H1 (cell line): Measurements from ENCODE around the gene DHDDS. TPM values are rescaled to one million over a fixed set of nuclear protein-coding genes. Genes with fewer than 3 reads are reported as not detected.
A peak's percentile ranks its signal among the peaks of the same experiment; 100 is the strongest.

Experiments
- CTCF ChIA-PET: fragments of 300-600 bp; sonication (Branson Sonifier 250); formaldehyde crosslinking; loops from one replicate; lab custom pipeline; 2021; ENCODE audit not compliant: partially characterized antibody; lab: Charles Lee
- POLR2A ChIA-PET: fragments of 300-600 bp; sonication (Branson Sonifier 250); formaldehyde crosslinking; loops from one replicate; lab custom pipeline; 2021; ENCODE audit warnings: inconsistent platforms; ENCODE audit not compliant: partially characterized antibody; lab: Charles Lee
- DNase-seq, 2 experiments: peaks; one replicate each; pipeline versions ENCODE4 v3.0.0 to v3.0.0-alpha.2; 2010 to 2022; ENCODE audit warnings: low spot score in 2 of 2, low read depth in 1 of 2, mixed read lengths in 1 of 2
- FAIRE-seq: peaks from 2 replicates; lab custom pipeline; 2011; peaks lifted over from hg19 to GRCh38; lab: Jason Lieb, UNC
- H2AFZ ChIP-seq: 2 replicates; pipeline ENCODE4 v1.8.1; 2012; ENCODE audit warnings: low read length, inconsistent platforms
- H2AK5ac ChIP-seq: 2 replicates; pipeline ENCODE4 v1.6.1; 2013; ENCODE audit warnings: low read depth, low read length
- H2BK120ac ChIP-seq: replicated peaks from 2 replicates; pipeline ENCODE3; 2013; ENCODE audit warnings: low read depth, low read length, inconsistent platforms
- H2BK12ac ChIP-seq: 2 replicates; pipeline ENCODE4 v1.6.1; 2013; ENCODE audit warnings: low read depth, low read length
- H2BK15ac ChIP-seq: 2 replicates; pipeline ENCODE4 v1.6.1; 2013; ENCODE audit warnings: low read length
- H2BK20ac ChIP-seq: 2 replicates; pipeline ENCODE4 v1.6.1; 2013; ENCODE audit warnings: low read length
- H2BK5ac ChIP-seq: 2 replicates; pipeline ENCODE4 v1.6.1; 2013; ENCODE audit warnings: low read depth, low read length
- H3K14ac ChIP-seq: 2 replicates; pipeline ENCODE4 v1.6.1; 2013; ENCODE audit warnings: inconsistent platforms; ENCODE audit not compliant: insufficient read length
- H3K18ac ChIP-seq: 2 replicates; pipeline ENCODE4 v1.6.1; 2013; ENCODE audit warnings: low read length; ENCODE audit errors: extremely low read depth
- H3K23ac ChIP-seq: 2 replicates; pipeline ENCODE4 v1.6.1; 2013; ENCODE audit warnings: inconsistent platforms; ENCODE audit not compliant: insufficient read length
- H3K23me2 ChIP-seq: 2 replicates; pipeline ENCODE4 v1.6.1; 2013; ENCODE audit warnings: low read depth, low read length
- H3K27ac ChIP-seq: 2 replicates; pipeline ENCODE4 v1.6.1; 2011; ENCODE audit warnings: low read depth, low read length, inconsistent platforms
- H3K27me3 ChIP-seq, 4 experiments: replicated peaks in 1 of 4; 1 replicate in 1 of 4; 2 replicates in 3 of 4; pipeline versions ENCODE4 v1.6.1 to v1.8.1; 2011 to 2013; ENCODE audit warnings: low read length in 3 of 4, mild to moderate bottlenecking in 3 of 4, inconsistent platforms in 2 of 4, mixed read lengths in 2 of 4, moderate library complexity in 1 of 4; ENCODE audit not compliant: control insufficient read depth in 3 of 4, insufficient read depth in 3 of 4; ENCODE audit errors: extremely low read depth in 1 of 4
- H3K36me3 ChIP-seq, 4 experiments: 2 replicates each; pipeline versions ENCODE4 v1.6.1 to v1.8.1; 2011 to 2013; ENCODE audit warnings: mild to moderate bottlenecking in 4 of 4, low read length in 3 of 4, moderate library complexity in 2 of 4, control low read depth in 1 of 4, inconsistent platforms in 1 of 4; ENCODE audit not compliant: insufficient read depth in 4 of 4, control insufficient read depth in 2 of 4
- H3K4ac ChIP-seq: replicated peaks from 2 replicates; pipeline ENCODE3; 2013; ENCODE audit warnings: low read length, low read depth, mixed read lengths, inconsistent platforms; ENCODE audit not compliant: insufficient read length
- H3K4me1 ChIP-seq, 4 experiments: replicated peaks in 1 of 4; 1 replicate in 1 of 4; 2 replicates in 3 of 4; pipeline versions ENCODE4 v1.6.1 to v1.8.1; 2011 to 2013; ENCODE audit warnings: low read length in 3 of 4, inconsistent platforms in 2 of 4, mixed read lengths in 1 of 4; ENCODE audit not compliant: insufficient read depth in 4 of 4, control insufficient read depth in 3 of 4
- H3K4me2 ChIP-seq, 2 experiments: 2 replicates each; pipeline versions ENCODE4 v1.6.1 to v1.8.1; 2011 to 2013; ENCODE audit warnings: low read depth in 2 of 2, low read length in 2 of 2, control low read depth in 1 of 2, inconsistent platforms in 1 of 2, mild to moderate bottlenecking in 1 of 2; ENCODE audit not compliant: insufficient read depth in 1 of 2
- H3K4me3 ChIP-seq, 4 experiments: fragments of 200-600, 300-600 bp in 1 of 4; sonication (generic), shearing (Covaris generic), sonication (Bioruptor Twin) in 1 of 4; 2 replicates each; pipeline versions ENCODE4 v1.5.1 to v1.8.1; 2011 to 2016; ENCODE audit warnings: low read length in 4 of 4, low read depth in 3 of 4, control low read depth in 2 of 4, inconsistent platforms in 2 of 4, mild to moderate bottlenecking in 2 of 4, mixed read lengths in 1 of 4, moderate library complexity in 1 of 4; ENCODE audit not compliant: insufficient read depth in 2 of 4; ENCODE audit errors: extremely low read depth in 1 of 4
- H3K56ac ChIP-seq: replicated peaks from 2 replicates; pipeline ENCODE3; 2013; ENCODE audit warnings: low read depth, mild to moderate bottlenecking, mixed read lengths, low read length, inconsistent platforms; ENCODE audit not compliant: insufficient read length
- H3K79me1 ChIP-seq: 2 replicates; pipeline ENCODE4 v1.6.1; 2013; ENCODE audit warnings: low read depth, low read length, control low read depth
- H3K79me2 ChIP-seq, 2 experiments: 2 replicates each; pipeline versions ENCODE4 v1.6.1 to v1.8.1; 2012 to 2013; ENCODE audit warnings: low read length in 2 of 2, mild to moderate bottlenecking in 2 of 2, inconsistent platforms in 1 of 2; ENCODE audit not compliant: insufficient read depth in 2 of 2, control insufficient read depth in 1 of 2
- H3K9ac ChIP-seq, 4 experiments: replicated peaks in 1 of 4; 1 replicate in 1 of 4; 2 replicates in 3 of 4; pipeline versions ENCODE4 v1.6.1 to v1.8.1; 2011 to 2013; ENCODE audit warnings: low read depth in 3 of 4, low read length in 3 of 4, control low read depth in 2 of 4, mild to moderate bottlenecking in 2 of 4, moderate library complexity in 2 of 4, inconsistent platforms in 1 of 4; ENCODE audit errors: extremely low read depth in 1 of 4
- H3K9me3 ChIP-seq, 2 experiments: 2 replicates each; pipeline versions ENCODE4 v1.6.1 to v1.8.1; 2012 to 2013; ENCODE audit warnings: mild to moderate bottlenecking in 2 of 2, moderate library complexity in 2 of 2, control low read depth in 1 of 2, inconsistent platforms in 1 of 2, low read depth in 1 of 2, low read length in 1 of 2, mixed read lengths in 1 of 2; ENCODE audit not compliant: insufficient read depth in 2 of 2
- H4K20me1 ChIP-seq, 2 experiments: replicated peaks in 1 of 2; 2 replicates each; pipeline versions ENCODE3 to v1.8.1; 2011 to 2013; ENCODE audit warnings: inconsistent platforms in 2 of 2, low read length in 2 of 2, mild to moderate bottlenecking in 1 of 2; ENCODE audit not compliant: insufficient read depth in 2 of 2, control insufficient read depth in 1 of 2
- H4K5ac ChIP-seq: 2 replicates; pipeline ENCODE4 v1.6.1; 2013; ENCODE audit warnings: low read length, low read depth, mixed read lengths, inconsistent platforms; ENCODE audit not compliant: insufficient read length
- H4K8ac ChIP-seq: 2 replicates; pipeline ENCODE4 v1.8.0; 2013; ENCODE audit warnings: mild to moderate bottlenecking, moderate library complexity, low read length, inconsistent platforms; ENCODE audit not compliant: insufficient read depth; ENCODE audit errors: extremely low read depth
- H4K91ac ChIP-seq: replicated peaks from 2 replicates; pipeline ENCODE3; 2013; ENCODE audit warnings: low read length, mixed read lengths, inconsistent platforms; ENCODE audit not compliant: insufficient read length
- ASH2L ChIP-seq: fragments of 200-600, 300-600 bp; sonication (generic); IDR thresholded peaks from one replicate; pipeline ENCODE4 v1.7.1; 2017; ENCODE audit warnings: low read length
- BCL11A ChIP-seq, 2 experiments: IDR thresholded peaks; one replicate each; pipeline ENCODE4 v1.6.1; 2011; ENCODE audit warnings: low read depth in 2 of 2, low read length in 2 of 2, mild to moderate bottlenecking in 2 of 2
- EZH2 ChIP-seq: fragments of 200-600 bp; sonication (generic); IDR thresholded peaks from 2 replicates; pipeline ENCODE4 v1.7.1; 2012; ENCODE audit warnings: low read depth, mild to moderate bottlenecking, moderate library complexity, low read length, inconsistent platforms; ENCODE audit not compliant: severe bottlenecking
- GABPA ChIP-seq: IDR thresholded peaks from 2 replicates; pipeline ENCODE4 v1.6.1; 2011; ENCODE audit warnings: mild to moderate bottlenecking, low read length, moderate library complexity, borderline replicate concordance; ENCODE audit not compliant: insufficient read depth
- GTF2F1 ChIP-seq: IDR thresholded peaks from 2 replicates; pipeline ENCODE4 v1.6.1; 2012; ENCODE audit warnings: low read depth, low read length, improper control_type of control experiment, borderline replicate concordance
- MAFK ChIP-seq: IDR thresholded peaks from 2 replicates; pipeline ENCODE4 v1.6.1; 2012; ENCODE audit warnings: low read depth, mild to moderate bottlenecking, improper control_type of control experiment, low read length
- SIN3A ChIP-seq, 2 experiments: IDR thresholded peaks in 1 of 2; conservative IDR thresholded peaks in 1 of 2; 2 replicates each; pipeline ENCODE4 v1.6.1; 2011 to 2012; ENCODE audit warnings: low read length in 2 of 2, improper control_type of control experiment in 1 of 2, low read depth in 1 of 2, mild to moderate bottlenecking in 1 of 2
- SIRT6 ChIP-seq: IDR thresholded peaks from one replicate; pipeline ENCODE4 v1.7.1; 2012; ENCODE audit warnings: low read length, inconsistent platforms
- SIX5 ChIP-seq: IDR thresholded peaks from 2 replicates; pipeline ENCODE4 v1.6.1; 2011; ENCODE audit warnings: mild to moderate bottlenecking, low read depth, low read length
- TAF7 ChIP-seq: optimal IDR thresholded peaks from 2 replicates; pipeline ENCODE3; 2011; ENCODE audit warnings: low read depth, mild to moderate bottlenecking, inconsistent platforms, low read length, moderate library complexity, borderline replicate concordance
- ZNF274 ChIP-seq: IDR thresholded peaks from 2 replicates; pipeline ENCODE4 v1.7.0; 2012; ENCODE audit warnings: low read length, borderline replicate concordance; ENCODE audit errors: extremely low read depth
- WGBS, 2 experiments: shearing (Covaris generic) in 1 of 2; methylation state at CpG; one replicate each; pipeline versions ENCODE4 v1.1.6 to v1.1.7; 2013 to 2015; ENCODE audit warnings: low lambda C conversion rate in 2 of 2, mixed read lengths in 2 of 2, inconsistent platforms in 1 of 2, low coverage in 1 of 2, missing lambda C conversion rate in 1 of 2; ENCODE audit not compliant: insufficient replicate concordance in 2 of 2, insufficient coverage in 1 of 2, insufficient read length in 1 of 2; ENCODE audit errors: extremely low coverage in 1 of 2, missing lambda C conversion rate in 1 of 2; 5-methylcytosine and 5-hydroxymethylcytosine counted together
- polyA plus RNA-seq, 7 experiments: library from polyadenylated mRNA; depleted of rRNA in 3 of 7; stranded (reverse) in 5 of 7; unstranded in 2 of 7; fragments of >200 nt in 5 of 7; fragments of 200-250 nt in 2 of 7; gene quantifications; 1 replicate in 5 of 7; 2 replicates in 1 of 7; 4 replicates in 1 of 7; pipeline versions ENCODE4 v1.2.1 to v1.2.3, GENCODE V29; 2011 to 2013; ENCODE audit warnings: missing spikeins in 2 of 7, mixed read lengths in 2 of 7
- total RNA-seq: library from RNA; stranded (reverse); fragmentation: NEBNext Ultra II Directional; extraction: Animal tissue kit (Norgen Biotek cat#: 25700); gene quantifications from 2 replicates; pipeline ENCODE4 v1.2.1, GENCODE V29; 2021

Gene DHDDS
- total and polyA plus RNA-seq, 2 of the 8 experiments (the other 6 are each of a cell fraction or from before 2014, with no cell fraction given) = 28.3 to 44.6 TPM

GRCh38 chr1:26412180-26412840, 19.8 kb upstream of the DHDDS start:
- peak overlapping the region; percentile 92 to 94 for H3K4me2 ChIP-seq
- peak; percentile 98 for FAIRE-seq
- no peak overlapping the region for H3K23ac ChIP-seq
- H4K5ac ChIP-seq = peak overlapping the region; percentile 98
- no peaks in the 10 kb centered on the region for H3K9me3 ChIP-seq
- H2AFZ ChIP-seq = no peak overlapping the region
- peak overlapping the region; percentile 76; the same call in 1 of the 2 replicates for H2BK15ac ChIP-seq
- H3K27ac ChIP-seq = peak overlapping the region; percentile 94
- H4K20me1 ChIP-seq = peaks cover 0 to 10% of the 10 kb centered on the region in 2 experiments
- peak overlapping the region; percentile 99 for H2BK5ac ChIP-seq
- H4K91ac ChIP-seq = peak overlapping the region; percentile 94
- H3K9ac ChIP-seq = peak overlapping the region; percentile 79 to 95 (median 92)
- H3K36me3 ChIP-seq = peaks cover 11 to 56% (median 23%) of the 10 kb centered on the region in 4 experiments
- H2BK120ac ChIP-seq = peak overlapping the region; percentile 71
- H3K18ac ChIP-seq = peak overlapping the region; percentile 99
- ChIA-PET POLR2A (interaction anchor here (0.5 to 8.6 kb wide), 33 partner anchors 7 to 425 kb away, joined by 3 to 166 read pairs (median 3); partner anchors contain the start of genes DHDDS, HMGN2 and PDIK1L), CTCF (interaction anchor here (0.7 to 3.1 kb wide), 10 partner anchors 8 to 137 kb away, joined by 3 to 16 read pairs (median 4); partner anchors contain the start of gene SH3BGRL3)
- peaks cover 6 to 33% (median 13%) of the 10 kb centered on the region in 4 experiments for H3K4me1 ChIP-seq
- H3K79me1 ChIP-seq = no peaks in the 10 kb centered on the region; the same call in 1 of the 2 replicates
- peak overlapping the region; percentile 92 for H2BK20ac ChIP-seq
- H3K27me3 ChIP-seq = no peaks in the 10 kb centered on the region
- WGBS, 2 experiments = 0% methylated on average over 9 of the region's 9 CpGs; no CpG with 5 or more reads in 1 of the 2 experiments
- peak overlapping the region; percentile 78 to 98 (median 89) for H3K4me3 ChIP-seq
- H3K79me2 ChIP-seq = peaks cover 12 to 61% of the 10 kb centered on the region in 2 experiments; a peak in 3 of 4 replicates
- H3K23me2 ChIP-seq = peaks cover 29% of the 10 kb centered on the region
- H3K56ac ChIP-seq = peak overlapping the region; percentile 97
- peak overlapping the region; percentile 24 for H3K14ac ChIP-seq
- H4K8ac ChIP-seq = peak overlapping the region; percentile 74; the same call in 1 of the 2 replicates
- peak overlapping the region; percentile 97; the same call in 1 of the 2 replicates for H2AK5ac ChIP-seq
- peak overlapping the region; percentile 82 for H3K4ac ChIP-seq
- H2BK12ac ChIP-seq = peak overlapping the region; percentile 97
- peak in 1 of 2 experiments; percentile 79 for DNase-seq
- TF ChIP-seq TAF7 (no peak), GTF2F1 (no peak), SIN3A (conservative IDR thresholded peaks at IDR 0.05 in 1 of 2, IDR thresholded peaks at IDR 0.05 in 1 of 2; ENCODE audit: low read depth in 1 of 2, low read length in 2 of 2) (peak; percentile 56 to 96; a peak in 2 of 4 replicates), SIX5 (no peak), SIRT6 (no peak), GABPA (no peak), BCL11A (IDR thresholded peaks at IDR 0.05; ENCODE audit: low read depth in 2 of 2, low read length in 2 of 2) (no peak), ASH2L (peak; percentile 85), MAFK (no peak), ZNF274 (no peak), EZH2 (no peak)
